GM23338 (cell line): ENCODE data around the gene SMTNL2.
"Not testable (repeated sequence)": the region's sequence is repeated elsewhere in the genome, so short reads cannot be mapped to it uniquely, and the experiment has no call there.

ENCODE experiments used
- CREB1 ChIP-seq: fragments of 250-450 bp; sonication (Bioruptor Pico); IDR thresholded peaks from 2 replicates; pipeline ENCODE4 v1.5.0; 2020; ENCODE audit warnings: low read depth, mild to moderate bottlenecking, moderate library complexity
- CTCF ChIP-seq, 2 experiments: fragments of 200-600 bp in 1 of 2; sonication (generic) in 1 of 2; conservative IDR thresholded peaks; 2 replicates each; pipeline versions ENCODE4 v1.5.1 to v1.6.1; 2016 to 2017; ENCODE audit warnings: antibody characterized with exemption in 2 of 2, low read depth in 2 of 2, mild to moderate bottlenecking in 2 of 2, moderate library complexity in 1 of 2
- ETS1 ChIP-seq: IDR thresholded peaks from 2 replicates; pipeline ENCODE4 v1.6.1; 2016; ENCODE audit warnings: antibody characterized with exemption
- EZH2 ChIP-seq: fragments of 200-600 bp; sonication (generic); IDR thresholded peaks from one replicate; pipeline ENCODE4 v1.8.0; 2017; ENCODE audit warnings: antibody characterized with exemption, mild to moderate bottlenecking, low read depth; ENCODE audit not compliant: unreplicated experiment
- EZH2phosphoT487 ChIP-seq: fragments of 200-600 bp; sonication (generic); IDR thresholded peaks from one replicate; pipeline ENCODE4 v1.8.1; 2018; ENCODE audit warnings: antibody characterized with exemption; ENCODE audit not compliant: unreplicated experiment
- JUNB ChIP-seq: IDR thresholded peaks from one replicate; pipeline ENCODE4 v1.6.1; 2016; ENCODE audit warnings: antibody characterized with exemption; ENCODE audit not compliant: unreplicated experiment
- POLR2AphosphoS5 ChIP-seq: IDR thresholded peaks from 2 replicates; pipeline ENCODE4 v1.6.1; 2016; ENCODE audit warnings: antibody characterized with exemption, low read depth
- REST ChIP-seq: IDR thresholded peaks from one replicate; pipeline ENCODE4 v1.6.1; 2018; ENCODE audit warnings: antibody characterized with exemption; ENCODE audit not compliant: unreplicated experiment
- STAT1 ChIP-seq: IDR thresholded peaks from one replicate; pipeline ENCODE4 v1.6.1; 2016; ENCODE audit warnings: antibody characterized with exemption; ENCODE audit not compliant: unreplicated experiment
- ZNF114 ChIP-seq: fragments of 250-450 bp; sonication (Bioruptor Pico); IDR thresholded peaks from 2 replicates; pipeline ENCODE4 v1.5.0; 2020; ENCODE audit warnings: mild to moderate bottlenecking, moderate library complexity
- ZNF331 ChIP-seq: fragments of 250-450 bp; sonication (Bioruptor Pico); IDR thresholded peaks from 2 replicates; pipeline ENCODE4 v1.5.0; 2020; ENCODE audit warnings: low read depth, mild to moderate bottlenecking, moderate library complexity

- TF ChIP-seq CTCF (conservative IDR thresholded peaks at IDR 0.05; ENCODE audit: low read depth in 2 of 2); EZH2; POLR2AphosphoS5; ETS1; ZNF114 (CRISPR knock-in tag); EZH2phosphoT487; REST; ZNF331 (CRISPR knock-in tag); JUNB; STAT1; CREB1: not testable (repeated sequence)
These were observed 5.7 kb downstream of the SMTNL2 start for GRCh38 chr17:4590042-4590441.
